H1 (cell line): Measurements from ENCODE around the gene EEIG2. TPM values are rescaled to one million over a fixed set of nuclear protein-coding genes. Genes with fewer than 3 reads are reported as not detected.

Source experiments
- CTCF ChIA-PET: fragments of 300-600 bp; sonication (Branson Sonifier 250); formaldehyde crosslinking; loops from one replicate; lab custom pipeline; 2021; ENCODE audit not compliant: partially characterized antibody; lab: Charles Lee
- POLR2A ChIA-PET: fragments of 300-600 bp; sonication (Branson Sonifier 250); formaldehyde crosslinking; loops from one replicate; lab custom pipeline; 2021; ENCODE audit warnings: inconsistent platforms; ENCODE audit not compliant: partially characterized antibody; lab: Charles Lee
- DNase-seq, 2 experiments: peaks; one replicate each; pipeline versions ENCODE4 v3.0.0 to v3.0.0-alpha.2; 2010 to 2022; ENCODE audit warnings: low spot score in 2 of 2, low read depth in 1 of 2, mixed read lengths in 1 of 2
- FAIRE-seq: peaks from 2 replicates; lab custom pipeline; 2011; peaks lifted over from hg19 to GRCh38; lab: Jason Lieb, UNC
- H2AFZ ChIP-seq: 2 replicates; pipeline ENCODE4 v1.8.1; 2012; ENCODE audit warnings: low read length, inconsistent platforms
- H2AK5ac ChIP-seq: 2 replicates; pipeline ENCODE4 v1.6.1; 2013; ENCODE audit warnings: low read depth, low read length
- H2BK120ac ChIP-seq: replicated peaks from 2 replicates; pipeline ENCODE3; 2013; ENCODE audit warnings: low read depth, low read length, inconsistent platforms
- H2BK12ac ChIP-seq: 2 replicates; pipeline ENCODE4 v1.6.1; 2013; ENCODE audit warnings: low read depth, low read length
- H2BK15ac ChIP-seq: 2 replicates; pipeline ENCODE4 v1.6.1; 2013; ENCODE audit warnings: low read length
- H2BK20ac ChIP-seq: 2 replicates; pipeline ENCODE4 v1.6.1; 2013; ENCODE audit warnings: low read length
- H2BK5ac ChIP-seq: 2 replicates; pipeline ENCODE4 v1.6.1; 2013; ENCODE audit warnings: low read depth, low read length
- H3K14ac ChIP-seq: 2 replicates; pipeline ENCODE4 v1.6.1; 2013; ENCODE audit warnings: inconsistent platforms; ENCODE audit not compliant: insufficient read length
- H3K18ac ChIP-seq: 2 replicates; pipeline ENCODE4 v1.6.1; 2013; ENCODE audit warnings: low read length; ENCODE audit errors: extremely low read depth
- H3K23ac ChIP-seq: 2 replicates; pipeline ENCODE4 v1.6.1; 2013; ENCODE audit warnings: inconsistent platforms; ENCODE audit not compliant: insufficient read length
- H3K23me2 ChIP-seq: 2 replicates; pipeline ENCODE4 v1.6.1; 2013; ENCODE audit warnings: low read depth, low read length
- H3K27ac ChIP-seq: 2 replicates; pipeline ENCODE4 v1.6.1; 2011; ENCODE audit warnings: low read depth, low read length, inconsistent platforms
- H3K27me3 ChIP-seq, 4 experiments: replicated peaks in 1 of 4; 1 replicate in 1 of 4; 2 replicates in 3 of 4; pipeline versions ENCODE4 v1.6.1 to v1.8.1; 2011 to 2013; ENCODE audit warnings: low read length in 3 of 4, mild to moderate bottlenecking in 3 of 4, inconsistent platforms in 2 of 4, mixed read lengths in 2 of 4, moderate library complexity in 1 of 4; ENCODE audit not compliant: control insufficient read depth in 3 of 4, insufficient read depth in 3 of 4; ENCODE audit errors: extremely low read depth in 1 of 4
- H3K36me3 ChIP-seq, 4 experiments: 2 replicates each; pipeline versions ENCODE4 v1.6.1 to v1.8.1; 2011 to 2013; ENCODE audit warnings: mild to moderate bottlenecking in 4 of 4, low read length in 3 of 4, moderate library complexity in 2 of 4, control low read depth in 1 of 4, inconsistent platforms in 1 of 4; ENCODE audit not compliant: insufficient read depth in 4 of 4, control insufficient read depth in 2 of 4
- H3K4ac ChIP-seq: replicated peaks from 2 replicates; pipeline ENCODE3; 2013; ENCODE audit warnings: low read length, low read depth, mixed read lengths, inconsistent platforms; ENCODE audit not compliant: insufficient read length
- H3K4me1 ChIP-seq, 4 experiments: replicated peaks in 1 of 4; 1 replicate in 1 of 4; 2 replicates in 3 of 4; pipeline versions ENCODE4 v1.6.1 to v1.8.1; 2011 to 2013; ENCODE audit warnings: low read length in 3 of 4, inconsistent platforms in 2 of 4, mixed read lengths in 1 of 4; ENCODE audit not compliant: insufficient read depth in 4 of 4, control insufficient read depth in 3 of 4
- H3K4me2 ChIP-seq, 2 experiments: 2 replicates each; pipeline versions ENCODE4 v1.6.1 to v1.8.1; 2011 to 2013; ENCODE audit warnings: low read depth in 2 of 2, low read length in 2 of 2, control low read depth in 1 of 2, inconsistent platforms in 1 of 2, mild to moderate bottlenecking in 1 of 2; ENCODE audit not compliant: insufficient read depth in 1 of 2
- H3K4me3 ChIP-seq, 4 experiments: fragments of 200-600, 300-600 bp in 1 of 4; sonication (generic), shearing (Covaris generic), sonication (Bioruptor Twin) in 1 of 4; 2 replicates each; pipeline versions ENCODE4 v1.5.1 to v1.8.1; 2011 to 2016; ENCODE audit warnings: low read length in 4 of 4, low read depth in 3 of 4, control low read depth in 2 of 4, inconsistent platforms in 2 of 4, mild to moderate bottlenecking in 2 of 4, mixed read lengths in 1 of 4, moderate library complexity in 1 of 4; ENCODE audit not compliant: insufficient read depth in 2 of 4; ENCODE audit errors: extremely low read depth in 1 of 4
- H3K56ac ChIP-seq: replicated peaks from 2 replicates; pipeline ENCODE3; 2013; ENCODE audit warnings: low read depth, mild to moderate bottlenecking, mixed read lengths, low read length, inconsistent platforms; ENCODE audit not compliant: insufficient read length
- H3K79me1 ChIP-seq: 2 replicates; pipeline ENCODE4 v1.6.1; 2013; ENCODE audit warnings: low read depth, low read length, control low read depth
- H3K79me2 ChIP-seq, 2 experiments: 2 replicates each; pipeline versions ENCODE4 v1.6.1 to v1.8.1; 2012 to 2013; ENCODE audit warnings: low read length in 2 of 2, mild to moderate bottlenecking in 2 of 2, inconsistent platforms in 1 of 2; ENCODE audit not compliant: insufficient read depth in 2 of 2, control insufficient read depth in 1 of 2
- H3K9ac ChIP-seq, 4 experiments: replicated peaks in 1 of 4; 1 replicate in 1 of 4; 2 replicates in 3 of 4; pipeline versions ENCODE4 v1.6.1 to v1.8.1; 2011 to 2013; ENCODE audit warnings: low read depth in 3 of 4, low read length in 3 of 4, control low read depth in 2 of 4, mild to moderate bottlenecking in 2 of 4, moderate library complexity in 2 of 4, inconsistent platforms in 1 of 4; ENCODE audit errors: extremely low read depth in 1 of 4
- H3K9me3 ChIP-seq, 2 experiments: 2 replicates each; pipeline versions ENCODE4 v1.6.1 to v1.8.1; 2012 to 2013; ENCODE audit warnings: mild to moderate bottlenecking in 2 of 2, moderate library complexity in 2 of 2, control low read depth in 1 of 2, inconsistent platforms in 1 of 2, low read depth in 1 of 2, low read length in 1 of 2, mixed read lengths in 1 of 2; ENCODE audit not compliant: insufficient read depth in 2 of 2
- H4K20me1 ChIP-seq, 2 experiments: replicated peaks in 1 of 2; 2 replicates each; pipeline versions ENCODE3 to v1.8.1; 2011 to 2013; ENCODE audit warnings: inconsistent platforms in 2 of 2, low read length in 2 of 2, mild to moderate bottlenecking in 1 of 2; ENCODE audit not compliant: insufficient read depth in 2 of 2, control insufficient read depth in 1 of 2
- H4K5ac ChIP-seq: 2 replicates; pipeline ENCODE4 v1.6.1; 2013; ENCODE audit warnings: low read length, low read depth, mixed read lengths, inconsistent platforms; ENCODE audit not compliant: insufficient read length
- H4K8ac ChIP-seq: 2 replicates; pipeline ENCODE4 v1.8.0; 2013; ENCODE audit warnings: mild to moderate bottlenecking, moderate library complexity, low read length, inconsistent platforms; ENCODE audit not compliant: insufficient read depth; ENCODE audit errors: extremely low read depth
- H4K91ac ChIP-seq: replicated peaks from 2 replicates; pipeline ENCODE3; 2013; ENCODE audit warnings: low read length, mixed read lengths, inconsistent platforms; ENCODE audit not compliant: insufficient read length
- BACH1 ChIP-seq: IDR thresholded peaks from 2 replicates; pipeline ENCODE4 v1.6.1; 2012; ENCODE audit warnings: low read length, improper control_type of control experiment
- FOSL1 ChIP-seq: IDR thresholded peaks from 2 replicates; pipeline ENCODE4 v1.6.1; 2011; ENCODE audit warnings: mild to moderate bottlenecking, low read depth, low read length, moderate library complexity; ENCODE audit not compliant: insufficient read depth
- polyA plus RNA-seq, 7 experiments: library from polyadenylated mRNA; depleted of rRNA in 3 of 7; stranded (reverse) in 5 of 7; unstranded in 2 of 7; fragments of >200 nt in 5 of 7; fragments of 200-250 nt in 2 of 7; gene quantifications; 1 replicate in 5 of 7; 2 replicates in 1 of 7; 4 replicates in 1 of 7; pipeline versions ENCODE4 v1.2.1 to v1.2.3, GENCODE V29; 2011 to 2013; ENCODE audit warnings: missing spikeins in 2 of 7, mixed read lengths in 2 of 7
- total RNA-seq: library from RNA; stranded (reverse); fragmentation: NEBNext Ultra II Directional; extraction: Animal tissue kit (Norgen Biotek cat#: 25700); gene quantifications from 2 replicates; pipeline ENCODE4 v1.2.1, GENCODE V29; 2021

The EEIG2 gene
- total and polyA plus RNA-seq, 2 of the 8 experiments (the other 6 are each of a cell fraction or from before 2014, with no cell fraction given): 6.1 to 20.1 TPM

DNA sequence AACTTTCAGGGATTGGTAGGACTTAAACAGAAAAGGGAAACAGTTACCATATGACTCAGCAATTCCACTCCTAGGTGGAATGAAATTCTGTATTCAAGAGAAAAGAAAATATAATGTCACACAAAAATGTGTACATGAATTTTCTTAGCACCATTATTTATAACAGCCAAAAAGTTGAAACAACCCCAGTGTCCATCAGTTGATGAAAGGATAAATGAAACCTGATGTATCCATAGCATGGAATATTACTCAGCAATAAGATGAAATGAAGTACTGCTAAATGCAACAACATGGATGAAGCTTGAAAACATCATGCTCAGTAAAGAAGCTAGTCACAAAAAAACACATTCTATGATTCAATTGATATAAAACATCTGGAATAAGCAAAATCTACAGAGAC, 15.5 kb downstream of the EEIG2 start:
- no peak overlapping the region for H3K14ac ChIP-seq
- H3K27ac ChIP-seq: no peak overlapping the region
- H3K4ac ChIP-seq: no peak overlapping the region
- no peak overlapping the region for H3K9ac ChIP-seq
- H3K18ac ChIP-seq: no peak overlapping the region
- no peak overlapping the region for H2AK5ac ChIP-seq
- TF ChIP-seq BACH1 (0 out of 2 replicates have a peak, but pooled peaks have one; percentile 13), FOSL1 (no peak)
- peaks cover 0 to 5% of the 10 kb centered on the region in 2 experiments; a peak in 2 of 4 replicates for H3K9me3 ChIP-seq
- no peak overlapping the region for H3K4me2 ChIP-seq
- H3K23ac ChIP-seq: no peak overlapping the region
- FAIRE-seq (no peak), DNase-seq (no peak)
- CTCF ChIA-PET: interaction anchor here (1.8 kb wide), 1 partner anchor 10 kb away, joined by 5 read pairs; no protein-coding TSS in a partner anchor
- peaks cover 6% of the 10 kb centered on the region for H3K79me1 ChIP-seq
- H2BK12ac ChIP-seq: no peak overlapping the region
- H2BK20ac ChIP-seq: no peak overlapping the region
- H2BK120ac ChIP-seq: no peak overlapping the region
- H3K4me1 ChIP-seq: no peaks in the 10 kb centered on the region
- H3K56ac ChIP-seq: no peak overlapping the region
- H2BK5ac ChIP-seq: no peak overlapping the region
- no peak overlapping the region for H3K4me3 ChIP-seq
- H4K5ac ChIP-seq: no peak overlapping the region
- peaks cover 0 to 32% of the 10 kb centered on the region in 2 experiments; a peak in 2 of 4 replicates for H3K79me2 ChIP-seq
- POLR2A ChIA-PET: no interaction called here
- peaks cover 0 to 7% of the 10 kb centered on the region in 2 experiments for H4K20me1 ChIP-seq
- H4K91ac ChIP-seq: no peak overlapping the region
- H4K8ac ChIP-seq: no peak overlapping the region
- H3K23me2 ChIP-seq: no peaks in the 10 kb centered on the region; the same call in 1 of the 2 replicates
- no peak overlapping the region for H2BK15ac ChIP-seq
- no peak overlapping the region for H2AFZ ChIP-seq
- H3K27me3 ChIP-seq: no peaks in the 10 kb centered on the region
- H3K36me3 ChIP-seq: no peaks in the 10 kb centered on the region
